ENCODE results near the gene NEK10.

GRCh38 chr3:27080258-27080525 lies 289.0 kb downstream of the NEK10 start:
- TF ChIP-seq CTCF (conservative IDR thresholded peaks at IDR 0.05; ENCODE audit: low read length): no peak
- no peak for TF ChIP-seq EZH2phosphoT487 (IDR thresholded peaks at IDR 0.05; ENCODE audit: borderline replicate concordance, low read depth, low read length)

Data from OCI-LY7 (cell line).